PC-3 (cell line): ENCODE results near the gene ZNF148. TPM values are rescaled to one million over a fixed set of nuclear protein-coding genes. Genes with fewer than 3 reads are reported as not detected.

Experiments used
- ATAC-seq: fragments of 200-7000 bp; cut with Tn5 transposase; 2 replicates; pipeline ENCODE4 v1.9.1; 2020; ENCODE audit warnings: mild to moderate bottlenecking, moderate library complexity
- BruUV-seq: library from RNA; stranded (reverse); fragments of 400-500 nt; replicated peaks from 2 replicates; lab custom pipeline; 2021; lab: Mats Ljungman, UMichigan
- CTCF ChIA-PET: fragments of 300-600 bp; sonication (Branson Sonifier 250); formaldehyde crosslinking; loops from one replicate; lab custom pipeline; 2022; ENCODE audit warnings: antibody characterized with exemption; lab: Charles Lee
- POLR2A ChIA-PET: fragments of 300-600 bp; sonication (Branson Sonifier 250); formaldehyde crosslinking; loops from one replicate; lab custom pipeline; 2022; ENCODE audit warnings: antibody characterized with exemption; ENCODE audit not compliant: unreplicated experiment; lab: Charles Lee
- DNase-seq: peaks from one replicate; pipeline ENCODE4 v3.0.0-alpha.2; 2015
- H2AFZ ChIP-seq: fragments of 300-600 bp; sonication (generic); 2 replicates; pipeline ENCODE4 v1.6.0; 2016; ENCODE audit warnings: antibody characterized with exemption, low read length
- H3F3A ChIP-seq: fragments of 300-600 bp; sonication (generic); one replicate; pipeline ENCODE4 v1.6.0; 2017; ENCODE audit warnings: antibody characterized with exemption, low read length, control low read depth, mild to moderate bottlenecking; ENCODE audit not compliant: unreplicated experiment
- H3K27ac ChIP-seq: fragments of 300-600 bp; sonication (generic); 2 replicates; pipeline ENCODE4 v1.5.1; 2016; ENCODE audit warnings: mild to moderate bottlenecking, low read length
- H3K27me3 ChIP-seq: fragments of 300-600 bp; sonication (generic); 2 replicates; pipeline ENCODE4 v1.6.1; 2016; ENCODE audit warnings: low read length, mixed read lengths
- H3K36me3 ChIP-seq: fragments of 300-600 bp; sonication (generic); 2 replicates; pipeline ENCODE4 v1.6.1; 2016; ENCODE audit warnings: low read depth, mixed run types, low read length, mixed read lengths
- H3K4me1 ChIP-seq: fragments of 300-600 bp; sonication (generic); 2 replicates; pipeline ENCODE4 v1.5.1; 2016; ENCODE audit warnings: low read length; ENCODE audit not compliant: insufficient read depth
- H3K4me2 ChIP-seq: fragments of 300-600 bp; sonication (generic); 2 replicates; pipeline ENCODE4 v1.6.0; 2016; ENCODE audit warnings: low read length
- H3K4me3 ChIP-seq: fragments of 300-600 bp; sonication (generic); 2 replicates; pipeline ENCODE4 v1.5.1; 2016; ENCODE audit warnings: mild to moderate bottlenecking, low read length, mixed read lengths
- H3K79me2 ChIP-seq: fragments of 300-600 bp; sonication (generic); 2 replicates; pipeline ENCODE4 v1.6.1; 2017; ENCODE audit warnings: low read length, mixed read lengths
- H3K9ac ChIP-seq: fragments of 300-600 bp; sonication (generic); 2 replicates; pipeline ENCODE4 v1.6.0; 2016; ENCODE audit warnings: mild to moderate bottlenecking, low read length
- H3K9me2 ChIP-seq: fragments of 300-600 bp; sonication (generic); replicated peaks from 2 replicates; pipeline ENCODE4 v1.6.1; 2016; ENCODE audit warnings: mixed run types, low read length, mixed read lengths
- H3K9me3 ChIP-seq: fragments of 300-600 bp; sonication (generic); 2 replicates; pipeline ENCODE4 v1.6.1; 2016; ENCODE audit warnings: low read length, mixed read lengths
- H4K20me1 ChIP-seq: fragments of 300-600 bp; sonication (generic); 2 replicates; pipeline ENCODE4 v1.6.1; 2016; ENCODE audit warnings: low read length, mixed read lengths
- EZH2 ChIP-seq: fragments of 300-600 bp; sonication (generic); IDR thresholded peaks from one replicate; pipeline ENCODE4 v1.6.1; 2017; ENCODE audit warnings: antibody characterized with exemption, mild to moderate bottlenecking, low read length; ENCODE audit not compliant: unreplicated experiment
- EZH2phosphoT487 ChIP-seq: fragments of 300-600 bp; sonication (generic); IDR thresholded peaks from 2 replicates; pipeline ENCODE4 v1.6.1; 2018; ENCODE audit warnings: mild to moderate bottlenecking, antibody characterized with exemption, low read length, borderline replicate concordance
- intact Hi-C: fragments of 100-400 bp; cut with micrococcal nuclease; formaldehyde crosslinking; loops from 2 replicates; pipeline ENCODE4 v1.9.0; 2023
- total RNA-seq: library from RNA; depleted of rRNA; stranded (reverse); fragments of >200 nt; gene quantifications from 2 replicates; pipeline ENCODE4 v1.2.3, GENCODE V29; 2014
- TF ChIP-seq, protein P1 (sequence below): fragments of 300-600 bp; sonication (generic); conservative IDR thresholded peaks from 2 replicates; pipeline ENCODE4 v1.5.1; 2017; ENCODE audit warnings: antibody characterized with exemption, low read depth, mild to moderate bottlenecking, low read length

Gene ZNF148
- total RNA-seq, 1 experiment from 2014 or later, result 18.1 TPM

DNA sequence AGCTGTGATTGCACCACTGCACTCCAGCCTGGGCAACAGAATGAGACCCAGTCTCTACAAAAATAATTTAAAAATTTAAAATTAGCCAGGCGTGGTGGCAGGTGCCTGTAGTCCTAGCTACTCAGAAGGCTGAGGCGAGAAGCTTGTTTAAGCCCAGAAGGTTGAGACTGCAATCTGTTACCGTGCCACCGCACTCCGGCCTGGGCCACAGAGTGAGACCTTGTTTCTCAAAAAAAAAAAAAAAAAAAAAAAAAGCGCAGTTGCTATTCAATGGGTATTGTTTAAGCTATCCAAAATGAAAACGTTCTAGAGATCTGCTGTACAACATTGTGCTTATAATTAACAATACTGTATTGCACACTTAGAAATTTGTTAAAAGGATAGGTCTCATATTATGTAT lies 24.0 kb downstream of the ZNF148 start:
- no TSS peak for BruUV-seq
- no peaks in the 10 kb centered on the region for H3K9me2 ChIP-seq
- intact Hi-C loops, result no loop called here
- H3K27me3 ChIP-seq, result no peaks in the 10 kb centered on the region
- no peak for TF ChIP-seq EZH2phosphoT487
- TF ChIP-seq EZH2, result no peak
- TF ChIP-seq, protein P1, sequence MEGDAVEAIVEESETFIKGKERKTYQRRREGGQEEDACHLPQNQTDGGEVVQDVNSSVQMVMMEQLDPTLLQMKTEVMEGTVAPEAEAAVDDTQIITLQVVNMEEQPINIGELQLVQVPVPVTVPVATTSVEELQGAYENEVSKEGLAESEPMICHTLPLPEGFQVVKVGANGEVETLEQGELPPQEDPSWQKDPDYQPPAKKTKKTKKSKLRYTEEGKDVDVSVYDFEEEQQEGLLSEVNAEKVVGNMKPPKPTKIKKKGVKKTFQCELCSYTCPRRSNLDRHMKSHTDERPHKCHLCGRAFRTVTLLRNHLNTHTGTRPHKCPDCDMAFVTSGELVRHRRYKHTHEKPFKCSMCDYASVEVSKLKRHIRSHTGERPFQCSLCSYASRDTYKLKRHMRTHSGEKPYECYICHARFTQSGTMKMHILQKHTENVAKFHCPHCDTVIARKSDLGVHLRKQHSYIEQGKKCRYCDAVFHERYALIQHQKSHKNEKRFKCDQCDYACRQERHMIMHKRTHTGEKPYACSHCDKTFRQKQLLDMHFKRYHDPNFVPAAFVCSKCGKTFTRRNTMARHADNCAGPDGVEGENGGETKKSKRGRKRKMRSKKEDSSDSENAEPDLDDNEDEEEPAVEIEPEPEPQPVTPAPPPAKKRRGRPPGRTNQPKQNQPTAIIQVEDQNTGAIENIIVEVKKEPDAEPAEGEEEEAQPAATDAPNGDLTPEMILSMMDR, result no peak
- no peaks in the 10 kb centered on the region for H4K20me1 ChIP-seq
- H3K9ac ChIP-seq, result no peak overlapping the region
- H3K4me1 ChIP-seq, result peaks cover 12% of the 10 kb centered on the region; the same call in 1 of the 2 replicates
- 0 out of 2 replicates have a peak, but pooled peaks cover 3% of the 10 kb centered on the region for H3K36me3 ChIP-seq
- peaks cover 99% of the 10 kb centered on the region for H3K79me2 ChIP-seq
- H2AFZ ChIP-seq, result no peak overlapping the region
- no peak overlapping the region for H3K4me3 ChIP-seq
- no peaks in the 10 kb centered on the region for H3F3A ChIP-seq
- H3K4me2 ChIP-seq, result no peak overlapping the region
- no peak overlapping the region for H3K27ac ChIP-seq
- CTCF ChIA-PET, result no interaction called here
- POLR2A ChIA-PET, result no interaction called here
- no peak for DNase-seq
- no peaks in the 10 kb centered on the region for H3K9me3 ChIP-seq
- no peak for ATAC-seq

DNA sequence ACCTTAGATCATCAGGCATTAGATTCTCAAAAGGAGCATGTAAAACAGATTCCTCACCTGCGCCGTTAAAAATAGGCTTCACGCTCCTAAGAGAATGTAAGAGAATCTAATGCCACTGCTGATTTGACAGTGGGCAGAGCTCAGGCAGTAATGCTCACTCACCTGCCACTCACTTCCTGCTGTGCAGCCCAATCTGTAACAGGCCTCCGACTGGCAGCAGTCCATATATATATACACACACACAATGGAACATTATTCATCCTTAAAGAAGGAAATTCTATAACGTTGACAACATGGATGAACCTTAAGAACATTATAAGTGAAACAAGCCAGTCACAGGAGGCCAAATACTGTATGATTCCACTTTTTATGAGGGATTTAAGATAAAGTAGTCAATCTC lies 24.5 kb downstream of the ZNF148 start:
- intact Hi-C loops, result no loop called here
- Histone ChIP-seq H3F3A (no peaks in the 10 kb centered on the region), H3K4me3 (no peak overlapping the region), H3K36me3 (0 out of 2 replicates have a peak, but pooled peaks cover 3% of the 10 kb centered on the region), H3K27me3 (no peaks in the 10 kb centered on the region), H3K9ac (no peak overlapping the region), H3K9me3 (no peaks in the 10 kb centered on the region), H3K4me2 (no peak overlapping the region), H3K27ac (no peak overlapping the region), H3K4me1 (peaks cover 12% of the 10 kb centered on the region; the same call in 1 of the 2 replicates), H3K79me2 (peaks cover 99% of the 10 kb centered on the region), H3K9me2 (no peaks in the 10 kb centered on the region), H2AFZ (no peak overlapping the region), H4K20me1 (no peaks in the 10 kb centered on the region)
- no peak for TF ChIP-seq EZH2phosphoT487
- TF ChIP-seq EZH2, result no peak
- TF ChIP-seq, protein P1, result no peak
- ATAC-seq (no peak), DNase-seq (peak; percentile 12)
- POLR2A ChIA-PET, result no interaction called here
- CTCF ChIA-PET, result no interaction called here
- no TSS peak for BruUV-seq

DNA sequence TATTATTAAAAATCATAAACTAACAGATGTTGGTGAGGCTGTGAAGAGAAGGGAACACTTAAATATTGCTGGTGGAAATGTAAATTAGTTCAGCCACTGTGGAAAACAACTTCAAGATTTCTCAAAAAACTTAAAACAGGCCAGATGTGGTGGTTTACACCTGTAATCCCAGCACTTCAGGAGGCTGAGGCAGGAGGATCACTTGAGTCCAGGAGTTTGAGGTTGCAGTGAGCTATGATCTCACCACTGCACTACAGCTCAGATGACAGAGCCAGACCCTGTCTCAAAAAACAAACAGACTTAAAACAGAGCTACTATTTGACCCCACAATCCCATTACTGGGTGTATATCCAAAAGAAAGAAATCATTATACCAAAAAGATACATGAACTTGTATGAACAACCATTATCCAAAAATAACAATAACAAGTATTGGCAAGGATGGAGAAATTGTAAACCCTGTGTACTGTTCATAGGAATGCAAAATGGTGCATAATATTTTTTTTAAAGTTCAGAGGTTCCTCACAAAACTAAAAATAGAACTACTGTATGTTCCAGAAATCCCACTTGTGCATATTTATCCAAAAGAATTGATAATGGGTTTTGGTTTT lies 25.5 kb downstream of the ZNF148 start:
- ATAC-seq, result no peak
- Histone ChIP-seq H3F3A (no peaks in the 10 kb centered on the region), H3K9ac (no peak overlapping the region), H3K79me2 (peaks cover 99% of the 10 kb centered on the region), H4K20me1 (no peaks in the 10 kb centered on the region), H3K4me3 (no peak overlapping the region), H3K4me1 (peaks cover 12% of the 10 kb centered on the region; the same call in 1 of the 2 replicates), H2AFZ (no peak overlapping the region), H3K36me3 (0 out of 2 replicates have a peak, but pooled peaks cover 4% of the 10 kb centered on the region), H3K9me3 (no peaks in the 10 kb centered on the region), H3K9me2 (no peaks in the 10 kb centered on the region), H3K4me2 (no peak overlapping the region), H3K27me3 (no peaks in the 10 kb centered on the region), H3K27ac (no peak overlapping the region)
- ChIA-PET POLR2A (no interaction called here), CTCF (no interaction called here)
- intact Hi-C loops, result no loop called here
- DNase-seq, result no peak
- TF ChIP-seq EZH2, result no peak
- TF ChIP-seq EZH2phosphoT487, result no peak
- TF ChIP-seq, protein P1, result no peak
- no TSS peak for BruUV-seq
